Natural killer cell treated with Interleukin-12 subunit alpha and Interleukin-12 subunit beta and Interleukin-15 and Interleukin-18, amount 100 ng/mL, for 72 hours (primary cell): ENCODE measurements around the gene ZNF487. TPM values are rescaled to one million over a fixed set of nuclear protein-coding genes. Genes with fewer than 3 reads are reported as not detected.
"Not testable (repeated sequence)": the region's sequence is repeated elsewhere in the genome, so short reads cannot be mapped to it uniquely, and the experiment has no call there.

Experiments used
- ATAC-seq, 2 donors: fragments of 150-1000 bp; cut with Tn5 transposase in 1 of 2; sonication (Bioruptor Pico), chemical (Tn5 transposase) in 1 of 2; 2 replicates each; pipeline ENCODE4 v1.10.0; 2021
- DNase-seq: peaks from one replicate; pipeline ENCODE4 v3.0.0; 2022; ENCODE audit warnings: low spot score
- H3K27ac Mint-ChIP-seq, 2 donors: 1 replicate in 1 of 2; 2 replicates in 1 of 2; pipeline ENCODE4 v1.8.0; 2022; ENCODE audit warnings: mixed read lengths in 2 of 2, mild to moderate bottlenecking in 1 of 2, moderate library complexity in 1 of 2
- H3K27me3 Mint-ChIP-seq, 2 donors: 1 replicate in 1 of 2; 2 replicates in 1 of 2; pipeline ENCODE4 v1.8.0; 2022; ENCODE audit warnings: mixed read lengths in 2 of 2
- H3K36me3 Mint-ChIP-seq: one replicate; pipeline ENCODE4 v1.8.0; 2022; ENCODE audit warnings: mixed read lengths
- H3K4me1 Mint-ChIP-seq, 2 donors: 1 replicate in 1 of 2; 2 replicates in 1 of 2; pipeline ENCODE4 v1.8.0; 2022; ENCODE audit warnings: low read depth in 2 of 2, mixed read lengths in 2 of 2, mild to moderate bottlenecking in 1 of 2
- H3K4me3 Mint-ChIP-seq: one replicate; pipeline ENCODE4 v1.8.0; 2022; ENCODE audit warnings: mixed read lengths
- H3K9me3 Mint-ChIP-seq: 2 replicates; pipeline ENCODE4 v1.8.0; 2022; ENCODE audit warnings: mixed read lengths
- total RNA-seq, 2 donors: library from RNA; stranded (reverse); gene quantifications; one replicate each; pipeline ENCODE4 v1.2.3, GENCODE V29; 2022

ZNF487 gene
- total RNA-seq, 2 donors from 2014 or later, result 3.5 to 5.7 TPM

DNA sequence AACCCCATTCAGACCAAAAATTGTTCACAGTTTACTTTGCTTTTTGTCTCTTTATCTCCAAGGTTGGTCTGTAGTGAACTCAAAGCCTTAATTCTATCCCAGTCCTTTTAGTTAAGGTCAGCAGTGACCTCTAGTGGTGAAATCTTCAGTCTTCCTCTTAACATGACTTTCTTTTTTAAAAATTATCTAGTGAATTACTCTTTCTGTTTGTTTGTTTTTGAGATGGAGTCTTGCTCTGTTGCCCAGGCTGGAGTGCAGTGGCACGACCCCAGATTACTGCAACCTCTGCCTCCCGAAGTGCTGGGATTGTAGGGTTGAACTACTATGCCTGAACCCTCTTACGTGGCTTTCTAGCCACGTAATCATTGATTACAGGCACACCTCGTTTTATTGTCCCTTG, 25.0 kb downstream of the ZNF487 start:
- peaks cover 5 to 6% of the 10 kb centered on the region in 2 donors for H3K4me1 Mint-ChIP-seq
- peak overlapping the region in 1 of 2 donors; percentile 34 for H3K27ac Mint-ChIP-seq
- no peak overlapping the region for H3K4me3 Mint-ChIP-seq
- no peaks in the 10 kb centered on the region for H3K36me3 Mint-ChIP-seq
- no peak for DNase-seq
- ATAC-seq, result peak; percentile 61 to 62
- H3K9me3 Mint-ChIP-seq, result no peaks in the 10 kb centered on the region
- no peaks in the 10 kb centered on the region for H3K27me3 Mint-ChIP-seq

GRCh38 chr10:43465086-43465735, 28.3 kb downstream of the ZNF487 start:
- H3K4me3 Mint-ChIP-seq, H3K9me3 Mint-ChIP-seq, ATAC-seq, H3K4me1 Mint-ChIP-seq, DNase-seq, H3K27me3 Mint-ChIP-seq, H3K36me3 Mint-ChIP-seq, H3K27ac Mint-ChIP-seq: not testable (repeated sequence)

GRCh38 chr10:43465736-43466120, 28.8 kb downstream of the ZNF487 start:
- not testable (repeated sequence) for H3K27ac Mint-ChIP-seq, H3K4me1 Mint-ChIP-seq, DNase-seq, H3K27me3 Mint-ChIP-seq, H3K4me3 Mint-ChIP-seq, H3K9me3 Mint-ChIP-seq, H3K36me3 Mint-ChIP-seq, ATAC-seq

GRCh38 chr10:43471146-43471545, 34.2 kb downstream of the ZNF487 start:
- no peaks in the 10 kb centered on the region for H3K9me3 Mint-ChIP-seq
- ATAC-seq, result no peak
- H3K36me3 Mint-ChIP-seq, result no peaks in the 10 kb centered on the region
- no peak overlapping the region for H3K4me3 Mint-ChIP-seq
- H3K4me1 Mint-ChIP-seq, result no peaks in the 10 kb centered on the region
- DNase-seq, result no peak
- no peak overlapping the region for H3K27ac Mint-ChIP-seq
- no peaks in the 10 kb centered on the region for H3K27me3 Mint-ChIP-seq

- H3K9me3 Mint-ChIP-seq, result no peaks in the 10 kb centered on the region
- no peak overlapping the region for H3K4me3 Mint-ChIP-seq
- H3K4me1 Mint-ChIP-seq, result peaks cover 0 to 2% of the 10 kb centered on the region in 2 donors
- no peaks in the 10 kb centered on the region for H3K27me3 Mint-ChIP-seq
- ATAC-seq, result no peak
- no peak overlapping the region for H3K27ac Mint-ChIP-seq
- peaks cover 4% of the 10 kb centered on the region for H3K36me3 Mint-ChIP-seq
- DNase-seq, result no peak
Observed at GRCh38 chr10:43471935-43472720, 35.2 kb downstream of the ZNF487 start.

GRCh38 chr10:43479275-43479674, 42.4 kb downstream of the ZNF487 start:
- Mint-ChIP-seq H3K9me3 (peaks cover 14% of the 10 kb centered on the region), H3K4me1 (peaks cover 0 to 2% of the 10 kb centered on the region in 2 donors), H3K4me3 (no peak overlapping the region), H3K27me3 (no peaks in the 10 kb centered on the region), H3K27ac (no peak overlapping the region), H3K36me3 (peaks cover 21% of the 10 kb centered on the region)
- DNase-seq (no peak), ATAC-seq (no peak)

- DNase-seq (no peak), ATAC-seq (no peak)
- no peaks in the 10 kb centered on the region for H3K27me3 Mint-ChIP-seq
- no peaks in the 10 kb centered on the region for H3K4me1 Mint-ChIP-seq
- no peak overlapping the region for H3K27ac Mint-ChIP-seq
- peaks cover 29% of the 10 kb centered on the region for H3K36me3 Mint-ChIP-seq
- H3K4me3 Mint-ChIP-seq, result no peak overlapping the region
- peaks cover 19% of the 10 kb centered on the region for H3K9me3 Mint-ChIP-seq
Observed at GRCh38 chr10:43482319-43483078, 45.6 kb downstream of the ZNF487 start.

- no peak for DNase-seq
- Mint-ChIP-seq H3K4me3 (no peak overlapping the region), H3K9me3 (no peaks in the 10 kb centered on the region), H3K36me3 (peaks cover under 1% of the 10 kb centered on the region), H3K27ac (peak overlapping the region in 1 of 2 donors; percentile 23), H3K27me3 (peaks cover 0 to 2% of the 10 kb centered on the region in 2 donors), H3K4me1 (peaks cover 0 to 7% of the 10 kb centered on the region in 2 donors)
- ATAC-seq, result peak in 1 of 2 donors; percentile 62
Observed at GRCh38 chr10:43491855-43492254, 54.9 kb downstream of the ZNF487 start.

GRCh38 chr10:43502931-43503330, 66.0 kb downstream of the ZNF487 start:
- DNase-seq, result no peak
- no peak for ATAC-seq
- H3K9me3 Mint-ChIP-seq, result no peaks in the 10 kb centered on the region
- H3K4me3 Mint-ChIP-seq, result no peak overlapping the region
- no peak overlapping the region for H3K27ac Mint-ChIP-seq
- H3K4me1 Mint-ChIP-seq, result no peaks in the 10 kb centered on the region
- H3K27me3 Mint-ChIP-seq, result no peaks in the 10 kb centered on the region
- H3K36me3 Mint-ChIP-seq, result no peaks in the 10 kb centered on the region

DNA sequence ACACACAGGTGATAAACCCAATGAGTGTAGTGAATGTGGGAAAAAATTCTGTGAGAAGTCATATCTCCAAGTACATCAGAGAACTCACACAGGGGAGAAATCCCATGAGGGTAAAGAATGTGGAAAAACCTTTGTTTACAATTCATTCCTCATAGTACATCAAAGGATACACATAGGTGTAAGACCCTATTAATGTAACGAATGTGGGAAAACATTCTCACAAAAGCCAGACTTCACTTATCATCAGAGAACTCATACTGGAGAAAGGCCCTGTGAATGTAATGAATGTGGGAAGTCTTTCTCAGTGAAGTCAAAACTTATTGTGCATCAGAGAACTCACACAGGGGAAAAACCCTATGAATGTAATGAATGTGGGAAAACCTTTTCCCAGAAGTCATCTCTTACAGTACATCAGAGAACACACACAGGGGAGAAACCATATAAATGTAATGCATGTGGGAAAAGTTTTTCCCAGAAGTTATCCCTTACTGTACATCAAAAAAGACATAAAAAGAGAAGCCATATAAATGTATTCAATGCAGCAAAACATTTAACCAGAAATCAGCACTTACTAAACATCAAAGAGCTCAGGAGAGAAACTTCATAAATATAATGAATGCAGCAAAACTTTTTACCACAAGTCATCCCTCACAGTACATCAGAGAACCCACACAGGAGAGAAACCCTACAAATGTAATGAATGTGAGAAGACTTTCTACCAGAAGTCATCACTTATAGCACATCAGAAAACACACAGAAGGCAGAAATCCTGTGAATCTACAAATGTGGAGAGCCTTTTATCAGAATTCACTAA, 87.7 kb downstream of the ZNF487 start:
- Mint-ChIP-seq H3K36me3 (peaks cover 69% of the 10 kb centered on the region), H3K4me3 (no peak overlapping the region), H3K27ac (peak overlapping the region in 1 of 2 donors; percentile 64), H3K9me3 (peaks cover 45% of the 10 kb centered on the region), H3K4me1 (no peaks in the 10 kb centered on the region), H3K27me3 (no peaks in the 10 kb centered on the region)
- ATAC-seq (no peak), DNase-seq (no peak)

Other genes starting within 250 kb of the ZNF487 start
- 1 to 10 TPM in 1 of 2 donors, under 1 TPM in 1; 0.69 to 1.1 TPM for gene RASGEF1A, start 170.0 kb upstream of the ZNF487 start, total RNA-seq
- gene FXYD4, start 65.5 kb upstream of the ZNF487 start, total RNA-seq, result not detected
- gene HNRNPF, start 27.9 kb upstream of the ZNF487 start, total RNA-seq, result 100 to 1,000 TPM; 340 to 514 TPM
- not detected for gene ZNF239, start 137.5 kb downstream of the ZNF487 start, total RNA-seq
- 1 to 10 TPM; 2.0 to 4.0 TPM for gene ZNF485, start 169.3 kb downstream of the ZNF487 start, total RNA-seq
- 10 to 100 TPM in 1 of 2 donors, 1 to 10 TPM in 1; 4.9 to 12.4 TPM for gene ZNF32, start 211.8 kb downstream of the ZNF487 start, total RNA-seq